ENCODE measurements around the gene ZC3H12A. TPM values are rescaled to one million over a fixed set of nuclear protein-coding genes. Genes with fewer than 3 reads are reported as not detected.

ZC3H12A gene
- total and polyA plus RNA-seq, 2 experiments from 2014 or later, result 30.8 to 46.2 TPM

DNA sequence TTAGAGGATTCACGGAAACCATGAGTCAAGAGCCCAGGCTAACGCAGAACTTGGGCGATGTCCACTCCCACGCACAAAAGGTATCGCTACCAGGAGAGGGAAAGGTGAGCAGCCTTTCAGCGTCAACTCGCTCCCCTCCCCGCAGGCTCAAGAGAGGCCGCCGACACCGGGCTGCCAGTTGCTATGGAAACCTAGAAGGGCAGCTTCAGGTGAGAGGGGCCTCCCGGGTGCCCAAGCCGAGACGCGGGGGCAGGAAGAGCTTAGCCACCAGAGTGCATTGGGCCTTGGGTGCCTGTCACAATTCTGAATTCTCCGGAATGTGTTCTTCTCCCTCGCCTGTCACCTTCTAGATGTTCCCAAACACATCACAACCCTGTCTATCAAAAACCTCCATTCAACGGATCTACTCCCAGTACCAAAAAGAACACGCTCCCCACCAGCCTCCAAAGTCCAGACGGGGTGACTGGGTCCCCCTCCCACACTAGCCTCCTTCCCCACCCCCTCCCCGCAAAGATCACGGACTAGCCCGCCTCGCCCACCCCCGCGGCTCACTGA, 39.5 kb downstream of the ZC3H12A start:
- 3% methylated on average over 18 of the region's 26 CpGs for WGBS (ENCODE audit: low lambda C conversion rate, missing lambda C conversion rate)
- peak overlapping the region; percentile 95 for H3K27ac ChIP-seq
- TF ChIP-seq, protein P1, sequence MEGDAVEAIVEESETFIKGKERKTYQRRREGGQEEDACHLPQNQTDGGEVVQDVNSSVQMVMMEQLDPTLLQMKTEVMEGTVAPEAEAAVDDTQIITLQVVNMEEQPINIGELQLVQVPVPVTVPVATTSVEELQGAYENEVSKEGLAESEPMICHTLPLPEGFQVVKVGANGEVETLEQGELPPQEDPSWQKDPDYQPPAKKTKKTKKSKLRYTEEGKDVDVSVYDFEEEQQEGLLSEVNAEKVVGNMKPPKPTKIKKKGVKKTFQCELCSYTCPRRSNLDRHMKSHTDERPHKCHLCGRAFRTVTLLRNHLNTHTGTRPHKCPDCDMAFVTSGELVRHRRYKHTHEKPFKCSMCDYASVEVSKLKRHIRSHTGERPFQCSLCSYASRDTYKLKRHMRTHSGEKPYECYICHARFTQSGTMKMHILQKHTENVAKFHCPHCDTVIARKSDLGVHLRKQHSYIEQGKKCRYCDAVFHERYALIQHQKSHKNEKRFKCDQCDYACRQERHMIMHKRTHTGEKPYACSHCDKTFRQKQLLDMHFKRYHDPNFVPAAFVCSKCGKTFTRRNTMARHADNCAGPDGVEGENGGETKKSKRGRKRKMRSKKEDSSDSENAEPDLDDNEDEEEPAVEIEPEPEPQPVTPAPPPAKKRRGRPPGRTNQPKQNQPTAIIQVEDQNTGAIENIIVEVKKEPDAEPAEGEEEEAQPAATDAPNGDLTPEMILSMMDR (IDR thresholded peaks at IDR 0.05; ENCODE audit: poor library complexity), result no peak
- TF ChIP-seq EZH2 (IDR thresholded peaks at IDR 0.05; ENCODE audit: borderline replicate concordance), result no peak

DNA sequence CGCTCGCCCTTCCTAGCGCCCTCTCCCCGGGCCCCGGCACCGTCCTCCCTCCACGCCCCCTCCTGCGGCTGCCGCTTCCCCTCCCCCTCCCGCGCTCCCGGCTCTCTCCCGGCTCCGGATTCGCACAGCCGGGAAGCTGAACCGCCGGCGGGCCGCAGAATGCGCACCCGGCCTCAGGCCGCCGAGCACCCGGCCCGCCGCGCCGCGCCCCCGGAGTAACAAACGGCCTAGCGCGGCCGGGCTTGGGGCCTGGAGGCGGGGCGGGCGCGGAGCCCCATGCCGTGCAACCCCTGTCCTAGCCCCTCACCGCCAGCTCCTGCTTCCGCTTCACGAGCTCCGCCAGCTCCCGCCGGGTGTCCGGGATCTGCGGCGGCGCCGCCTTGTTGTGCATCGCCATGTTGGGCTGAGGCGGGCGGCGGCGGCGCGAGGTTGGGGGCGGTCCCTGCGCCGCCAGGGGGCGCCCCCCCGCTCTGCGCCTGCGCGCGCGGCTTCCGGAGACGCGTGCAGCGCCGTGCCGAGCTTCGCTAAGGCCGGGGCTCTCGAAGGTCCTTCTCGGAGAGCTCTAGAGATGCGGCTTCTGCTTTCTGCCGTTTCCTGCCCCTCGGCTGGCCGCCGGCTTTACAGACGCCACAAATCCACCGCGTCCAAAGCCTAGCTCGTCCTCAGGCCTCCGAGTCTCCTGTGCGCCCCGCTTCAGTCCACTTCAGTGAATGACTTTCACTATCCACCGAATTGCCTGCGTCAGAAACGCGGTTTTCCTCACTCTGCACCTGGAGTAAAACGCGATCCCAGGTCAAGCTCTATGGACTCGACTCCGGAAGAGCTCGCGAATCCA, 40.2 kb downstream of the ZC3H12A start, which contains the start of gene MEAF6:
TSS of gene MEAF6 (minus strand) at position 417 of the 835 bp plus-strand sequence. CDS start at position 397, 20 bp downstream.
- peaks cover 11% of the 10 kb centered on the region for H3K4me1 ChIP-seq (ENCODE audit: insufficient read depth)
- H3K79me2 ChIP-seq, result peaks cover 33% of the 10 kb centered on the region
- H3K36me3 ChIP-seq (replicated peaks; ENCODE audit: insufficient read depth, low read depth), result no peaks in the 10 kb centered on the region
- no peaks in the 10 kb centered on the region for H3K9me2 ChIP-seq (replicated peaks; ENCODE audit: insufficient read depth)
- H2AFZ ChIP-seq, result peak within 1 kb of the TSS; percentile 80
- H4K20me1 ChIP-seq (ENCODE audit: insufficient read depth, poor library complexity, severe bottlenecking), result peaks cover 8% of the 10 kb centered on the region
- peak; percentile 94 for DNase-seq (ENCODE audit: low spot score)
- 1% methylated on average over 65 of the region's 100 CpGs for WGBS (ENCODE audit: low lambda C conversion rate, missing lambda C conversion rate)
- no peaks in the 10 kb centered on the region for H3K27me3 ChIP-seq
- peak within 1 kb of the TSS; percentile 97 for H3K4me3 ChIP-seq
- TF ChIP-seq, protein P1 (IDR thresholded peaks at IDR 0.05; ENCODE audit: poor library complexity), result peak; percentile 62
- TF ChIP-seq EZH2 (IDR thresholded peaks at IDR 0.05; ENCODE audit: borderline replicate concordance), result no peak
- peak within 1 kb of the TSS; percentile 93 for H3K4me2 ChIP-seq
- peak within 1 kb of the TSS; percentile 95 for H3K27ac ChIP-seq
- H3K9me3 ChIP-seq (ENCODE audit: low read depth), result no peaks in the 10 kb centered on the region

More for the DNA sequence above, 39.5 kb downstream of the ZC3H12A start:
- Histone ChIP-seq H4K20me1 (ENCODE audit: insufficient read depth, poor library complexity, severe bottlenecking) (peaks cover 8% of the 10 kb centered on the region), H3K9me2 (replicated peaks; ENCODE audit: insufficient read depth) (no peaks in the 10 kb centered on the region), H2AFZ (peak overlapping the region; percentile 80), H3K4me3 (peak overlapping the region; percentile 97), H3K27me3 (no peaks in the 10 kb centered on the region), H3K4me2 (peak overlapping the region; percentile 93), H3K4me1 (ENCODE audit: insufficient read depth) (peaks cover 11% of the 10 kb centered on the region), H3K36me3 (replicated peaks; ENCODE audit: insufficient read depth, low read depth) (no peaks in the 10 kb centered on the region), H3K79me2 (peaks cover 33% of the 10 kb centered on the region), H3K9me3 (ENCODE audit: low read depth) (no peaks in the 10 kb centered on the region)
- DNase-seq (ENCODE audit: low spot score), result peak; percentile 81

DNA sequence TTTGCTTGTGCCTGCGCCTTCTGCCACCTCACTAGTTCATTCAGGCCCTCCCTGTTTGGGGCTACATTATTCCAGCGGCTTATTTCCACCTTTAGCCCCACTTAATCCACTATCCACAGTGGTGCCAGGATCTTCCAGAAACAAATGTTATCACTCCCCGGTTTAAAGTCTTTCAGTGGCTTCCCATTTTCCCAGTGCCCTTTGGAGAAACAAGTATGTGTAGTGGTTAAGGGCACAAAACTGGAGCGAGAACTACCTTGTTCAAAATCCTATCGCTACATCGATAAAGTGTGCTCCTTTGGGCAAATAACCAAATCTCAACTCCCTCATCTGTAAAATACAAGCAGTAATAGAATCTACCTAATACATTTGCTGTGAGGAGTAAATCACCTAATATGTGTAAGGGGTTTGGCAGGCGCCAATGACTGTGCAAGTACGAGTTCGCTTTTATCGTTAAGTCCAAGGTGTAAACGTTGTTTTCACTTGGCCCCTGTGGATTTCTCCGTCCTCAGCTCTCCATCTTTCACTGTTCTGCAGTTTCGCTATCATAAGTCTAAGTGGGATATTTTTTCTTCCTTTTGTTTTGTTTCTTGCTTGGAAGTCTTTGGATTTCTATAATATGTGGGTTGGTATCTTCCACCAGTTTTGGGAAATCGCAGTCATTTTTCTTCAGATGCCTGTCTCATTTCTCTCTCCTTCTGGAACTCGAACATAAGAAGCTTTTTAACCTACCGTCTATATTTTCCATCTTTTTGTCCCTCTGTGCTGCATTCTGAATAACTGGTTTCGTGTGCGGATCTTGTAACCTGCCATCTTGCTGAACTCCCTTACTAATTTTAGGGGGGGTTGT, 41.0 kb downstream of the ZC3H12A start:
- Histone ChIP-seq H2AFZ (peak overlapping the region; percentile 76), H3K4me2 (peak overlapping the region; percentile 86)

More for the DNA sequence above, 41.0 kb downstream of the ZC3H12A start:
- peak overlapping the region; percentile 95 for H3K27ac ChIP-seq
- no peaks in the 10 kb centered on the region for H3K9me2 ChIP-seq (replicated peaks; ENCODE audit: insufficient read depth)
- 77% methylated on average over 18 of the region's 18 CpGs for WGBS (ENCODE audit: low lambda C conversion rate, missing lambda C conversion rate)
- H3K79me2 ChIP-seq, result peaks cover 33% of the 10 kb centered on the region
- H4K20me1 ChIP-seq (ENCODE audit: insufficient read depth, poor library complexity, severe bottlenecking), result peaks cover 8% of the 10 kb centered on the region
- TF ChIP-seq EZH2 (IDR thresholded peaks at IDR 0.05; ENCODE audit: borderline replicate concordance) (no peak), EZH2phosphoT487 (IDR thresholded peaks at IDR 0.05; ENCODE audit: low read depth, severe bottlenecking, unreplicated experiment) (no peak)
- TF ChIP-seq, protein P1 (IDR thresholded peaks at IDR 0.05; ENCODE audit: poor library complexity), result no peak
- no peak for DNase-seq (ENCODE audit: low spot score)
- H3K9me3 ChIP-seq (ENCODE audit: low read depth), result no peaks in the 10 kb centered on the region
- peak overlapping the region; percentile 97 for H3K4me3 ChIP-seq
- H3K4me1 ChIP-seq (ENCODE audit: insufficient read depth), result peaks cover 11% of the 10 kb centered on the region
- H3K36me3 ChIP-seq (replicated peaks; ENCODE audit: insufficient read depth, low read depth), result no peaks in the 10 kb centered on the region
- H3K27me3 ChIP-seq, result no peaks in the 10 kb centered on the region
